M059J (cell line): ENCODE measurements around the gene IFIT2. TPM values are rescaled to one million over a fixed set of nuclear protein-coding genes. Genes with fewer than 3 reads are reported as not detected.
"Not testable (repeated sequence)": the region's sequence is repeated elsewhere in the genome, so short reads cannot be mapped to it uniquely, and the experiment has no call there.

Experiments used
- DNase-seq: peaks from one replicate; pipeline ENCODE4 v3.0.0-alpha.2; 2012; ENCODE audit warnings: low read depth
- total RNA-seq: library from RNA; depleted of rRNA; stranded (reverse); fragments of >200 nt; shearing (Covaris generic); gene quantifications from 2 replicates; pipeline ENCODE4 v1.2.3, GENCODE V29; 2014

IFIT2 gene
- total RNA-seq, 1 experiment from 2014 or later: 58.0 TPM

- DNase-seq: no peak
Measured at GRCh38 chr10:89280508-89280907, 21.3 kb upstream of the IFIT2 start.

GRCh38 chr10:89281606-89282395 is 20.0 kb upstream of the IFIT2 start:
- no peak for DNase-seq

- peak; percentile 89 for DNase-seq
Measured at GRCh38 chr10:89283025-89283935, 18.6 kb upstream of the IFIT2 start.

- peak; percentile 84 for DNase-seq
Measured at GRCh38 chr10:89283936-89284475, 17.8 kb upstream of the IFIT2 start.

- not testable (repeated sequence) for DNase-seq
Measured at GRCh38 chr10:89284711-89285110, 17.1 kb upstream of the IFIT2 start.

GRCh38 chr10:89285303-89285702 is 16.5 kb upstream of the IFIT2 start:
- DNase-seq: peak; percentile 75

- DNase-seq: no peak
Measured at GRCh38 chr10:89294721-89295239, 7.1 kb upstream of the IFIT2 start.

- DNase-seq: peak; percentile 52
Measured at GRCh38 chr10:89295597-89295996, 6.2 kb upstream of the IFIT2 start.

- DNase-seq: peak; percentile 56
Measured at GRCh38 chr10:89296220-89296648, 5.6 kb upstream of the IFIT2 start.

GRCh38 chr10:89297356-89297755 is 4.5 kb upstream of the IFIT2 start:
- DNase-seq: no peak

GRCh38 chr10:89297791-89298190 is 4.1 kb upstream of the IFIT2 start:
- no peak for DNase-seq

GRCh38 chr10:89299031-89299430 is 2.8 kb upstream of the IFIT2 start:
- no peak for DNase-seq

- DNase-seq: peak; percentile 48
Measured at GRCh38 chr10:89301232-89301631, 614 bp upstream of the IFIT2 start.

GRCh38 chr10:89302625-89303024 is 779 bp downstream of the IFIT2 start:
- DNase-seq: peak; percentile 60

GRCh38 chr10:89303161-89303560 is 1.3 kb downstream of the IFIT2 start:
- DNase-seq: no peak

GRCh38 chr10:89304026-89304425 is 2.2 kb downstream of the IFIT2 start:
- no peak for DNase-seq

- DNase-seq: no peak
Measured at GRCh38 chr10:89304446-89304845, 2.6 kb downstream of the IFIT2 start.

GRCh38 chr10:89304925-89305324 is 3.1 kb downstream of the IFIT2 start:
- no peak for DNase-seq

GRCh38 chr10:89305766-89306433 is 4.1 kb downstream of the IFIT2 start:
- no peak for DNase-seq

- DNase-seq: no peak
Measured at GRCh38 chr10:89306434-89307268, 4.8 kb downstream of the IFIT2 start.

- DNase-seq: no peak
Measured at GRCh38 chr10:89307269-89307577, 5.4 kb downstream of the IFIT2 start.
